ENCODE data around the gene PEA15.

DNA sequence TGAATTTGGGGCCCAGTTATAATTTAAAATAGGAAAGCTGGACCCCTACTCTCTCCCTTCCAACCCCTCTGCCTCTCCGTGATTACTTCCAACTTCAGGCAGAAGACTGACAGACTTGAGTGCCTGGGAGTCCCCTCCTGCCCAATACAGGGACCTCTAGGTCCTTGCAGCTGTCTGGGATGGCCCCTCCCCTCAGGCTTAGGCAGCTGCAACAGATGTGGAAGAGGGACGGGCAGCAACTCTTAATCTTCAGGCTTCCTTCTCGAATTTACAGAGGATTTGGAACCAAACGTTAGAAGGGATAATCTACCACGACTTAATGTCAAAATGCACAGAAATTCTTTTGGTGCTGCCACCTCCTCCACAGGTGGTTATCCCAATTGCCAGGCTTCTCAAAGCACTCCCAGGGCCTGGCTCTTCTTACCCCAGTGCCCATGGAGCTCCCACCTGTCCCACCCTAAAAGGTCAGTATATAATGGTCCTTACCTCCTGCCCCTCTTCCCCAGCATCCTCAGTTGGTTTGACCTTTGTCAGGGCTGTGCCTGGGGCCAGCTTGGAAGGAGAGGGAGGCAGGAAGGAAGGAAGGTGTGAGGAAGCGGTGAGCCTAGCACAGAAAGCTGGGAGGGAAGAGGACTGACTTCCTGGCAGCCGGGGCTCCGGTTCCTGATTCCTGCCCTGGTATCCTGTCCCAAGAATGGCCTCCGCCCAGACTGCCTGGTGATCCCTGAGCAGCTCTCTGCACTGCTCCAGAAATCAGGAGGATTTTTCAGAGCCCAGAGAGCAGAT, 2.8 kb downstream of the PEA15 start:
- TF ChIP-seq, protein P1, sequence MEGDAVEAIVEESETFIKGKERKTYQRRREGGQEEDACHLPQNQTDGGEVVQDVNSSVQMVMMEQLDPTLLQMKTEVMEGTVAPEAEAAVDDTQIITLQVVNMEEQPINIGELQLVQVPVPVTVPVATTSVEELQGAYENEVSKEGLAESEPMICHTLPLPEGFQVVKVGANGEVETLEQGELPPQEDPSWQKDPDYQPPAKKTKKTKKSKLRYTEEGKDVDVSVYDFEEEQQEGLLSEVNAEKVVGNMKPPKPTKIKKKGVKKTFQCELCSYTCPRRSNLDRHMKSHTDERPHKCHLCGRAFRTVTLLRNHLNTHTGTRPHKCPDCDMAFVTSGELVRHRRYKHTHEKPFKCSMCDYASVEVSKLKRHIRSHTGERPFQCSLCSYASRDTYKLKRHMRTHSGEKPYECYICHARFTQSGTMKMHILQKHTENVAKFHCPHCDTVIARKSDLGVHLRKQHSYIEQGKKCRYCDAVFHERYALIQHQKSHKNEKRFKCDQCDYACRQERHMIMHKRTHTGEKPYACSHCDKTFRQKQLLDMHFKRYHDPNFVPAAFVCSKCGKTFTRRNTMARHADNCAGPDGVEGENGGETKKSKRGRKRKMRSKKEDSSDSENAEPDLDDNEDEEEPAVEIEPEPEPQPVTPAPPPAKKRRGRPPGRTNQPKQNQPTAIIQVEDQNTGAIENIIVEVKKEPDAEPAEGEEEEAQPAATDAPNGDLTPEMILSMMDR (IDR thresholded peaks at IDR 0.05): no peak
- TF ChIP-seq SIN3A (IDR thresholded peaks at IDR 0.05; ENCODE audit: borderline replicate concordance, insufficient read depth, low read depth, low read length) (no peak), POLR2AphosphoS5 (IDR thresholded peaks at IDR 0.05; ENCODE audit: low read depth, low read length) (no peak), TCF7L2 (IDR thresholded peaks at IDR 0.05; ENCODE audit: low read depth, low read length) (no peak)
- TF ChIP-seq, protein P2, sequence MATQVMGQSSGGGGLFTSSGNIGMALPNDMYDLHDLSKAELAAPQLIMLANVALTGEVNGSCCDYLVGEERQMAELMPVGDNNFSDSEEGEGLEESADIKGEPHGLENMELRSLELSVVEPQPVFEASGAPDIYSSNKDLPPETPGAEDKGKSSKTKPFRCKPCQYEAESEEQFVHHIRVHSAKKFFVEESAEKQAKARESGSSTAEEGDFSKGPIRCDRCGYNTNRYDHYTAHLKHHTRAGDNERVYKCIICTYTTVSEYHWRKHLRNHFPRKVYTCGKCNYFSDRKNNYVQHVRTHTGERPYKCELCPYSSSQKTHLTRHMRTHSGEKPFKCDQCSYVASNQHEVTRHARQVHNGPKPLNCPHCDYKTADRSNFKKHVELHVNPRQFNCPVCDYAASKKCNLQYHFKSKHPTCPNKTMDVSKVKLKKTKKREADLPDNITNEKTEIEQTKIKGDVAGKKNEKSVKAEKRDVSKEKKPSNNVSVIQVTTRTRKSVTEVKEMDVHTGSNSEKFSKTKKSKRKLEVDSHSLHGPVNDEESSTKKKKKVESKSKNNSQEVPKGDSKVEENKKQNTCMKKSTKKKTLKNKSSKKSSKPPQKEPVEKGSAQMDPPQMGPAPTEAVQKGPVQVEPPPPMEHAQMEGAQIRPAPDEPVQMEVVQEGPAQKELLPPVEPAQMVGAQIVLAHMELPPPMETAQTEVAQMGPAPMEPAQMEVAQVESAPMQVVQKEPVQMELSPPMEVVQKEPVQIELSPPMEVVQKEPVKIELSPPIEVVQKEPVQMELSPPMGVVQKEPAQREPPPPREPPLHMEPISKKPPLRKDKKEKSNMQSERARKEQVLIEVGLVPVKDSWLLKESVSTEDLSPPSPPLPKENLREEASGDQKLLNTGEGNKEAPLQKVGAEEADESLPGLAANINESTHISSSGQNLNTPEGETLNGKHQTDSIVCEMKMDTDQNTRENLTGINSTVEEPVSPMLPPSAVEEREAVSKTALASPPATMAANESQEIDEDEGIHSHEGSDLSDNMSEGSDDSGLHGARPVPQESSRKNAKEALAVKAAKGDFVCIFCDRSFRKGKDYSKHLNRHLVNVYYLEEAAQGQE (IDR thresholded peaks at IDR 0.05; ENCODE audit: insufficient read depth in 1 of 2, low read depth in 2 of 2, low read length in 1 of 2): no peak
